Ishikawa (cell line): ENCODE data around the gene SSBP3.

Experiments
- CEBPB ChIP-seq: IDR thresholded peaks from 2 replicates; pipeline ENCODE4 v1.6.1; 2012
- EP300 ChIP-seq: IDR thresholded peaks from 2 replicates; pipeline ENCODE4 v1.6.1; 2012; ENCODE audit warnings: borderline replicate concordance
- MAX ChIP-seq: IDR thresholded peaks from 2 replicates; pipeline ENCODE4 v1.6.1; 2012
- NFIC ChIP-seq: IDR thresholded peaks from 2 replicates; pipeline ENCODE4 v1.6.1; 2012
- RAD21 ChIP-seq: IDR thresholded peaks from 2 replicates; pipeline ENCODE4 v1.6.1; 2012; ENCODE audit warnings: low read depth
- REST ChIP-seq: IDR thresholded peaks from 2 replicates; pipeline ENCODE4 v1.6.1; 2012; ENCODE audit warnings: low read depth, mild to moderate bottlenecking
- TAF1 ChIP-seq: IDR thresholded peaks from 2 replicates; pipeline ENCODE4 v1.6.1; 2012; ENCODE audit warnings: low read depth, mild to moderate bottlenecking
- USF1 ChIP-seq: IDR thresholded peaks from 2 replicates; pipeline ENCODE4 v1.6.1; 2012
- YY1 ChIP-seq: IDR thresholded peaks from 2 replicates; pipeline ENCODE4 v1.6.1; 2012; ENCODE audit warnings: low read depth
- ZBTB7A ChIP-seq: IDR thresholded peaks from 2 replicates; pipeline ENCODE4 v1.6.1; 2012; ENCODE audit warnings: low read depth

GRCh38 chr1:54404263-54404662 is 1.9 kb downstream of the SSBP3 start:
- TF ChIP-seq MAX (no peak), EP300 (no peak), NFIC (no peak), TAF1 (no peak), ZBTB7A (no peak), REST (no peak), CEBPB (no peak), RAD21 (no peak), YY1 (no peak), USF1 (no peak)
